Islet of Langerhans (tissue), 1 donor: ENCODE results near the gene OPHN1.
A peak's percentile ranks its signal among the peaks of the same experiment; 100 is the strongest.
"Not testable (repeated sequence)": the region's sequence is repeated elsewhere in the genome, so short reads cannot be mapped to it uniquely, and the experiment has no call there.

Source experiments
- FAIRE-seq: peaks from one replicate; lab custom pipeline; 2011; peaks lifted over from hg19 to GRCh38; lab: Jason Lieb, UNC

OPHN1 gene

DNA sequence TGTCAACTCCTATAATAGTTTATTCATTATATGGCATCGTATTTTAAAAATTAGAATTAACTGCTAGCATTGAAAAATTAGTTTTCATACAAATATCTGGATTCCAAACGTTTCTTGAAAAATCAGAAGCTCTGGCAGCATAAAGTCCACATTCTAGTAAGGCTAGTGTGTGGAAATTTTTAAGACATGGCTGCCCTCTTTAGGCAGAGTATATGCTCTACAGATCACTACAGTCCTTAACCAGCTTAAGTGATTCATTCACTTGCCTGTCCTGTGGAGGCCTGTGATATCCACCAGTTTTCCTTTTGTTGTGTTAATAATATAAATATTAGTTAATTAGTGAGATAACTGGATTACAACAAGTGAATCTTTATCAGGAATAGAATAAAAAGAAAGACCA lies 287.2 kb downstream of the OPHN1 start:
- FAIRE-seq = peak; percentile 43

DNA sequence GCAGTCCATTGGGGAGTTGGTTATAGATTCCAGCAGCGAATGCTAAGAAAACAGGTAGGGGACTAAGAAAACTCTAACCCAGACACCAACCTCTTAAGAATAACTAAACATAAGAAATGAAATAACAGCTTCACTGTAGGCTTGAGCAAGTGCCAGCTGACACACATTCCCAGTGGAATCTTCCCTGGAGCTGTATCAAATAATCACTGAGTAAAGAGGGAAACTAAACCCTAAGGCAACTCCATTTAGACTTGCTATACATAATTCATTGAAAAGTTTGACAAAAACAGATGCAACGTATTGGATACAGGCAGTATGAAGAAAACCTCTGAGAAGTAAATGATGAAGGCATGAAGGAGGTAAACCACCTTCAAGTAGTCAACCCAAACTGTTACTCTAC lies 293.5 kb downstream of the OPHN1 start:
- FAIRE-seq = no peak

DNA sequence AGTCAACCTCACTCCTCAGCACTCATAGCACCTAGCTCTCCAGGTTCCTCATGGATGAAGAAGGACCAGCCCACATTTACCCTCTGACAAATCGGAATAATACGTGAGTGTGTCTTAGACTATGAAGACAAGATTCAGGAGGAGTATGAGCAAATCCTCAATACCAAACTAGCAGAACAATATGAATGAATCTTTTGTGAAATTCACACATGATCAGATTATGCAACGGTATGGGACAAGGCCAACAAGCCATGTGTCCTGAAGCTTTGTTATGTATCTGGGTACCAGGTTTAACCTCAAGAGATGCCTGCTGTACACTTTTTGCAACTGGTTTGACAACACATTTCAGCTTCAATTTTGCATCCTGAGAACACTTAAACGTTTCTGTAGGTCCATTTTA lies 300.1 kb downstream of the OPHN1 start:
- FAIRE-seq = no peak

DNA sequence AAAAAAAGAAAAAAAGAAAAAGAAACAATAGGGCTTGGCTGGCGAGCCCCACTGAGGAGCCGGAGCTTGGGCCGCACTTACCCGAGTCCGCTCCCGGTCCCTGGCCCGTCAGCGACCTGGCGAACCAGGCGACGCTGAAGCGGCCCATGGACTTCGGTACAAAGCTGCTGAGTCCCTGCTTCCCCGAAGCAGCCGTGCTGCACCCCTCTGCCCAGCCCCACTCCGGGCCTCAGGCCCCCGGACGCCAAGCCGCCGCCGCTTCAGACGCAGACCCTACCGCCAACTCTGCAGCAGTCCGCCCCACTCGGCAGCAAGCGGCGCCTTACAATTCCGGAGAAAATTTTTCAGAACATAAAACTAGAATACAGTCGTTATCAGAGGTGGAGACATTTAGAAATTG lies 300.5 kb downstream of the OPHN1 start:
- no peak for FAIRE-seq

- no peak for FAIRE-seq
Measured at GRCh38 chrX:68121835-68122234, 311.5 kb downstream of the OPHN1 start.

DNA sequence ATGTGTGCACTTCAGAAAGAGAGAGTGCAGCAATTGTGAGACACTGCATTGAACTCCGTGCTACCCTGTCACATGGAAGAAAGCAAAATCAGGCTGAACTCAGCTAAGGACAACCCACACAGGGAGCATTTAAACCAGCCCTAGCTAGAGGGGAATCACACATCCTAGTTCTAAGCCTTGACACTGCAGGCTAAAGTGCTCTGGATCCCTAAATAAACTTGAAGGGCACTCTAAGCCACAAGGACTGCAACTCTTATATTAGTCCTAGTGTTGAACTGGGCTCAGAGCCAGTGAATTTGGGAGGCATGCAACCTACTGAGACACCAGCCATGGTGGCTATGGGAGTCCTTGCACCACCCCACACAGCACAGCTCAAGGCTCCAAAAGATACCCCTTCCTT lies 311.9 kb downstream of the OPHN1 start:
- FAIRE-seq = no peak

DNA sequence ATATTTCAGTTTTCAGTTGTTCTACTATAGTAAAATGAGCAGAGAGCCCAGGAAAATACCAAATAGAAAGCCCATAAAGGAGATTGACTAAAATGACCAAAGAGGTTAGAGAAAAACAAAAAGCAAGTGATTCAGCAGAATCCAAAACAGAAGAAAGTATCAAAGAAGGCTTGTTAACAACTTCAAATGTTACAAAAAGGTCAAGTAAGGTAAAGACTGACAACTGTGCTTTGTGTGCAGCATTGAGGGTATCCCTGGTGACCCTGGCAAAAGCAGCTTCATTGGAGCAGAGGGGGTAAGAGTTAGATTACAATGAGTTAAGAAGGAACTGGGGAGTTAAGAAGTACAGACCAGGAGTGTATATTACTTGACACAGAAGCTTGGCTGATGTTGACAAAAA lies 317.9 kb downstream of the OPHN1 start:
- FAIRE-seq = no peak

DNA sequence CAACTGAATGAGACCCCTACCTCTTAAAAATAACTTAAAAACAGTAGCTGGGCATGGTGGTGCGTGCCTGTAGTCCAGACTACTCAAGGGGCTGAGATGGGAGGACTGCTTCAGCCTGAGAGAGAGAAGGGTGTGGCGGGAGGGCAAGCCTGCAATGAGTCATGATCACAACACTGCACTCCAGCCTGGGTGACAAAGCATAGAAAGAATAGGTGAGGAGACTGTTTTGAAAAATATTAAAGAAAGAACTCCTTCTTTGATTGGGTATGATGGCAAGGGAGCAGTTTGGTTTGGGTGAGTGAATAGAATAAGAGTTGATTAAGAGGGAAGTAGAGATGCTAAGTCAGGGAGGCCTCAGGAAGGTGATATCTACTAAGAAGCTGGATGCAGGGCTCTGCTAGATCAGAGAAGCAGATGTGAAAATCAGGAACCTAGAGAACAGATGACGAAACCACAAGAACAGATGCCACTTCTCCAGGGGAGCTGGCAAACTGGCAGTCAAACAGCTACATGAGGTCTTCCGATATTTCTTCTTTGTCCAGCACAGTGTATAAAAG lies 318.6 kb downstream of the OPHN1 start:
- FAIRE-seq = no peak

DNA sequence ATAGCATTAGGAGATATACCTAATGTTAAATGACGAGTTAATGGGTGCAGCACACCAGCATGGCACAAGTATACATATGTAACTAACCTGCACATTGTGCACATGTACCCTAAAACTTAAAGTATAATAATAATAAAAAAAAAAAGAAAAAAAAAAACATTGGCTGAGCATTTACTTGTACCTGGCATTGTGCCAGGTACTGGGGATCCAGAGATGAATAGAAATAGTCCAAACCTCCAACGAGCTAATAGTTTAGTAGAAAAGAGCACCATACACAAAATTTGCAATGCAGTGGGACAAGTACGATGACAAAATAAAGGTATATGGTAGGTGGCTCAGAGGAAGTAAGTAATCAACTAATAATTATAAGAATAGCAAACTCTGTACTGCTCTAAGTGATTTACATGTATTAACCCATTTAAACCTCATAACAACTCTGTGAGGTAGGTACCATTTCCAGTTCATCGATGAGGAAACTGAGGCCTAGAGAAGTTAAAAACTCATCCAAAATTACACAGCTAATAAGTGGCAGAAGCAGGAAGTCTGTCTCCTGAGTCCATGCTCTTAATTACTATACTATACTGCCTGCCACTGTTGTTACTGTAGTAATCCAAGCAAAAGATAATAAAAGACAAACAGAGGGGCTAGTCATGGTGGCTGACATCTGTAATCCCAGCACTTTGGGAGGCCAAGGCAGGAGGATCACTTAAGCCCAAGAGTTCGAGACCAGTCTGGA lies 319.3 kb downstream of the OPHN1 start:
- FAIRE-seq = no peak

- FAIRE-seq = no peak
Measured at GRCh38 chrX:68112321-68112720, 321.0 kb downstream of the OPHN1 start.

- peak; percentile 13 for FAIRE-seq
Measured at GRCh38 chrX:68109162-68109561, 324.1 kb downstream of the OPHN1 start.

DNA sequence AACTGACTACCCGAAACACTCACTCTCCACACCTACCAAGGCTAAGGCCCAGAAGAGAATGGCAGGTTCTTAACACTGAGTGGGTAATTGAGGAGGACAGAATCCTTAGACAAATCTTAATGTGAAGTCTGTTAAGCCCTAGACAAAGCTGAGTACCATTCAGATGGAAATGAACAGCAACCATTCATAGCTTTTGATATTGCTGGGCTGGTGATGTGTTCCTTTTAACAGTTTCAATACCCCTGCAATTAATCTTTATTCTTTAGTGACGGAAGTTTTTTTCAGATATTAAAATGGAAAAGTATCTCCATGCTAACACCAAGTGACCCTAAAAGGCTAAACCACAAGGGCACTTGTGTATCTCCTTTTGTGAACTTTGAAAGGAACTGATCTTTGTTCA lies 334.9 kb downstream of the OPHN1 start:
- no peak for FAIRE-seq

GRCh38 chrX:68090266-68090665 lies 343.0 kb downstream of the OPHN1 start:
- no peak for FAIRE-seq

DNA sequence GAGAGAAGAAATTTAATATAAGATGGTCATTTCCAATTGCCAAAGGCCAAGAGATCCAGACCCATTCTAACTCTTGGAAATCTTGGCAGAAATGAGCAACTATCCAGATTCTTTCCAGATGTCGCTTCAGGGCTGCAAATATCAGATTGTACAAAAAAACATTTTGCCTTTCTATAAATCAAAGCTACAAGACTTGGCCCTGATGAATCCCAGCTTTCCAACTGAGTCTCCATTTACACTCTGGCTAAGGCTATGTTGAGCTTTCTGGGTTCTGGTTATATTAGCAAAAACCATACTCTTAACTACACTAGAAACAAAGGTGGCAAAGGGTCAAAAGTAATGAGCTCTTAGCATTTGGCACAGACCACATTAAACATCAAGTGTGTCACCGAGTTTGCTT lies 345.8 kb downstream of the OPHN1 start:
- no peak for FAIRE-seq

DNA sequence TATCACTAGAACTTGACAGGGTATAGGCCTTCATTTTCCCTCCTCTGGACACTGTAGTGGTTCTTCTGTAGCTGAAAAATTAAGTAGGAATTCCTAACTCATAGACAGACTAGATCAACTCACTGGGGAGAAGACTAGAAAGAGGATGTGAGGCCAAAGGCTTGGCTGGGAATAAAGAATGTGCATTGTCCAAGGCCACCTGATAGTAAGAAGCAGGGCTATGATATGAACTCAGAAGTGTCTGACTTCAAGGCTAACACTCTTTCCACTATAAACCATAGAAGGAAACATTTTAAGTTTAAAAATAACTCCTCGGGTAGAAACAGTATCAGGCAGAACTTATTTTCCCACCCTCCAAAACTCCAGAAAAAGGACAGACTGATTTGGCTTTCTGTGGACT lies 346.6 kb downstream of the OPHN1 start:
- no peak for FAIRE-seq

GRCh38 chrX:68084765-68085164 lies 348.5 kb downstream of the OPHN1 start:
- no peak for FAIRE-seq

GRCh38 chrX:68083510-68083909 lies 349.8 kb downstream of the OPHN1 start:
- FAIRE-seq = no peak

DNA sequence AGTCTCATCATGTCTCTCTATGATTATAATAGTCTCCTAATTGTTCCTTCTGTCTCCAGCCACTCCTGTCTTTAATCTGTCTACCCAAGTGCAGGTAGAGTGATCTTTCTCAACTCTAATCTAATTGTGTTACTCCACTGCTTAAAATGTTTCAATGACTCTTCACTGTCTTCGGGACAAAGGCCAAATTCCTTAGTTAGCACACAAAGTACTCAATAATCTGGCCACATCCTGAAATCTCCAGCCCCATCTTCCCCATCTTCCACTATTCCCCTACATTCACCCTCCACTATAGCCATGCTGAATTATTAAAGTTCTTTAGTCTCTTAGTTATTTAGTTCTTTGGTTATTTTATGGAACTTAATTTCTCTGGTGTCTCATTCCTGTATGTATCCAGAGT lies 353.3 kb downstream of the OPHN1 start:
- no peak for FAIRE-seq

- FAIRE-seq = not testable (repeated sequence)
Measured at GRCh38 chrX:68078801-68079200, 354.5 kb downstream of the OPHN1 start.

DNA sequence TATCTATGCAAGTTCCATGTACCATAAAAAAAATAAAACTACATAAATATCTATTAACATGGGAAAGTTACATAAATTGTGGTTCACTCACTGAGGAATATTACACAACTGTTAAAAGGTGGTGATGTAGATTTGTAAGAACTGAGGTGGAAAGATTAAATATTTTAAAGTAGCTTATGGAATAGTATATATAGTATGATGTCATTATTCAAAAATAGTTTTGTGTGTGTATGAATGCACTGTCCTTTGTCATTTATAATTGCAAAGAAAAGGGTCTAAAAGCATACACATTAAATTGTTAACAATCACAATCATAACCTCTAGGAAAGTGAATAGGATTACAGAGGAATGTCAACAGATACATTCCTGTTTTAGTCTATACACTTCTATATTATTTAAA lies 355.9 kb downstream of the OPHN1 start:
- no peak for FAIRE-seq

GRCh38 chrX:68072041-68072440 lies 361.3 kb downstream of the OPHN1 start:
- FAIRE-seq = no peak

- not testable (repeated sequence) for FAIRE-seq
Measured at GRCh38 chrX:68070119-68070518, 363.2 kb downstream of the OPHN1 start.

- no peak for FAIRE-seq
Measured at GRCh38 chrX:68061206-68061535, 372.1 kb downstream of the OPHN1 start.

DNA sequence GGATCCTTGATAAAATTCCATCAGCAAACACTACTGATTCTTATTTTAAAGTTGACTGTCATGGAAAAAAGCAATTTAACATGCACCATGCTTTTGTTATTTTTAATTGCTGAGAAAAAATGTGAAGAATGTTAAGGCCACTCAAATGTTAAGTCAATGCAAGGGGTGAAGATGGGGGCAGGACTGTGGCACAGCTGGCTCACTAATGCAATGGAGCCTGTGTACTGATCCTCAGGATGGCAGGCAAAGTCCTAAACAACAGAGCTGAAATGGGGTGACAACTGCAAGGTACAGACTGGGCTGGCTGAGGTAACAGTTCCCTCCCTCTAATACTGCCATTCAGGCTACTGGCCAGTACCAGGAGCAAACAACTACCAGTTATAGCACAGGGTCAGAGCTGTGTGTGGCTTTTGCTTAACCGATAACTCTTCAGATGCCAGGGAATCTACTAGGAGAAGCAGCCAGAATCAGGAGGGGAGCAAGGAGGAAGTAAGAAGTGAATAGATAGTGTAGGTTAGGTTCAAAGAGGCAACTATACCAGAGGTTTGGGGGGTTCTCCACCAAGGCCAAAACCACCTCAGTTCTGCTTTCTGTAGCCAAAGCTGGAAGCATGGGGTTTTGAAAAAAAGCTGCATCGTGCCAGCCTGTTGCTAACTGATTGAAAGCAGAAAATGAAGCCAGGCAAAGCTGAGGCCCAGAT lies 372.6 kb downstream of the OPHN1 start:
- FAIRE-seq = no peak
